Measurements from ENCODE around the gene SULT1A3.
"Not testable (repeated sequence)": the region's sequence is repeated elsewhere in the genome, so short reads cannot be mapped to it uniquely, and the experiment has no call there.

SULT1A3 gene

DNA sequence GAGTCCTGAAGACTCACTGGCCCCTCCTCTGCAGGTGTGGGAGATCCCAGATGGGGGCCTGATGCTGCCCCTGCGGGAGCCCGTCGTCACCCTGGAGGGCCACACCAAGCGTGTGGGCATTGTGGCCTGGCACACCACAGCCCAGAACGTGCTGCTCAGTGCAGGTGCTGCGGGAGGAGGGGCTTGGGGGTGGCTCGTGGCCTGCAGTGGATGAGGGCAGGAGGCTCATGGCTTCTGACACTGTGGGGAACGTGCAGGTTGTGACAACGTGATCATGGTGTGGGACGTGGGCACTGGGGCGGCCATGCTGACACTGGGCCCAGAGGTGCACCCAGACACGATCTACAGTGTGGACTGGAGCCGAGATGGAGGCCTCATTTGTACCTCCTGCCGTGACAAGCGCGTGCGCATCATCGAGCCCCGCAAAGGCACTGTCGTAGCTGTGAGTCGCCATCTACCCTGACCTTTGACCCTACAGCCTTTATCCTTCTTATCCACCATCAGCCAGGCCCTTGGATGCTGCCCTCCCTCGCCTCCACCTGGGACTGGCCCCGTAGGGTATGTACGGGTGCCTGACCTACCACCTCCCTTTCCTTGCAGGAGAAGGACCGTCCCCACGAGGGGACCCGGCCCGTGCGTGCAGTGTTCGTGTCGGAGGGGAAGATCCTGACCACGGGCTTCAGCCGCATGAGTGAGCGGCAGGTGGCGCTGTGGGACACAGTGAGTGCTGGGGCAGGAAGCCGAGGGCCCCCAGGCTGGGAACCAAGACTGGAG is 12.1 kb upstream of the SULT1A3 start:
- DNase-seq (ENCODE audit: low spot score) = peak; percentile 55

DNA sequence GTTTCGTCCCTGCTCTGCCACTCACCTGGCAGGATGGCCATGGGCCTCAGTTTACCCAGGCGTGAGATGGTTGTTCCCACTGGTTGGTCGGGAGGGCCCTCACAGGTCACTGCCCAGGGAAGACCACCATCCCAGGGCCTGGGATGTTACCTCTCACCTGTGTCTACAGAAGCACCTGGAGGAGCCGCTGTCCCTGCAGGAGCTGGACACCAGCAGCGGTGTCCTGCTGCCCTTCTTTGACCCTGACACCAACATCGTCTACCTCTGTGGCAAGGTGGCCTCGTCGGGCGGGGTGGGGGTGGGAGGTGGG is 11.5 kb upstream of the SULT1A3 start:
- DNase-seq (ENCODE audit: low spot score) = no peak

DNA sequence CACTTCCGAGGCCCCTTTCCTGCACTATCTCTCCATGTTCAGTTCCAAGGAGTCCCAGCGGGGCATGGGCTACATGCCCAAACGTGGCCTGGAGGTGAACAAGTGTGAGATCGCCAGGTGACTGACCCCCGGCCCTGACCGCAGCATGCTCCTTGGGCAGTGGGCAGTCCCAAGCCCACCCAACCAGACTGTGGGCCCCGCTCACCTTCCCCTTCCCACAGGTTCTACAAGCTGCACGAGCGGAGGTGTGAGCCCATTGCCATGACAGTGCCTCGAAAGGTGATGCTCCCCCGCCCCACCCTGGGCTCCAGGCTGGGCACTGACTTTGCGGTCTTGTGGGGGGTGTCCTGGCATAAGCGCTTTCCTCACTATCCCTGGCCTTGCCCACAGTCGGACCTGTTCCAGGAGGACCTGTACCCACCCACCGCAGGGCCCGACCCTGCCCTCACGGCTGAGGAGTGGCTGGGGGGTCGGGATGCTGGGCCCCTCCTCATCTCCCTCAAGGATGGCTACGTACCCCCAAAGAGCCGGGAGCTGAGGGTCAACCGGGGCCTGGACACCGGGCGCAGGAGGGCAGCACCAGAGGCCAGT is 11.0 kb upstream of the SULT1A3 start:
- DNase-seq (ENCODE audit: low spot score) = no peak

DNA sequence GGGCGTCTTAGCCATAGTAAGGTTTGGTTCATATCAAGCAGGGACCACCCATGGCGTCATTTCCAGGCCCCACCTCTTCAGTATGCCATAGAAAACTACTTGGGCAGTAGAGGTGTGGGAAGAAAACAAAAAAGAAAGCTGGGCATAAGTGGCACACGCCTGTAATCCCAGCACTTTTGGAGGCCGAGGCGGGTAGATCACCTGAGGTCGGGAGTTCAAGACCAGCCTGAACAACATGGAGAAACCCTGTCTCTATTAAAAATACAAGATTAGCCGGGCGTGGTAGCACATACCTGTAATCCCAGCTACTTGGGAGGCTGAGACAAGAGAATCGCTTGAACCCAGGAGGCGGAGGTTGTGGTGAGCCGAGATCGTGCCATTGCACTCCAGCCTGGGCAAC is 7.9 kb upstream of the SULT1A3 start:
- not testable (repeated sequence) for DNase-seq (ENCODE audit: low spot score)

DNA sequence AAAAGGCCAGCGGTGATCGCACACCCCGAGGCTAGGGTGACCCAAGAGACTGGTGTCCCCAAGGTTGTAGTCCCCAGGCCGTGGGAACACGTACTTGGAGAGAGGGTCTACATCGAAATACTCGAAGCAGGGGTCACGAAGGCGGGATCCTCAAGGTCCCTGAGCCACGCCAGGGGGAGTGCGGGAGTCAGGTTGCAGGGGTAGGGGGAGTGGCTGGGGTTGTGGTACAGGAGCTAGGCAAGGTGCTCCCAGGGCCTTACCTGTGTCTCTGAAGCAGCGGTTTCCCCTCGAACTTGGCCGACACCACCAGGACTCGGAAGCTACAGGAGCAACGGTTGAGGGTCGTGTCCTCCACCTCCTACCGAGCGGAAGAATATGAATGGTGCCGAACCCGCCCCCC is 6.0 kb upstream of the SULT1A3 start:
- DNase-seq (ENCODE audit: low spot score) = not testable (repeated sequence)

DNA sequence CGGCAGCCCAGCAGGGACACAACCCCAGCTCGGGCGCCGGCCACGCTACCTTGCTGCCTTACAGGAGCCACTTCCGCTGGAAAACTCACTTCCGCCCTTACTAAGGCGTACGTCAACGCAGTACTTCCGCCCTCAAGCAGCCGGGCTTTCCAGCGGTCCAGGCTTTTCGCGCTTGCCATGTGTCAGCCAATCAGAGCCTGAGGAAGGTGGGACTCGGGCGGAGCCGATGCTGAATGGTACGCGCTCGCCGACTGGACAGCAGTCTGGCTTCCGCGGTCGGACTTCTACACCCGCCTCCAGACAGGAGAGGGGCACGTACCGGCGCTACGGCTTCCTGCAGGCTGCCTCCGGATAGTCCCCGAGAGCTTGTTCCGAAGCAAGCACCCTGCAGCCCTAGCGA is 5.4 kb upstream of the SULT1A3 start, which contains the start of the genes BOLA2B and SLX1A:
BOLA2B (minus strand) TSS at position 52 of the 400 bp plus-strand sequence. CDS start 71 bp downstream, outside the sequence.
SLX1A (plus strand) TSS at position 261 of the 400 bp plus-strand sequence. CDS start 210 bp downstream, outside the sequence.
- DNase-seq (ENCODE audit: low spot score) = not testable (repeated sequence)

DNA sequence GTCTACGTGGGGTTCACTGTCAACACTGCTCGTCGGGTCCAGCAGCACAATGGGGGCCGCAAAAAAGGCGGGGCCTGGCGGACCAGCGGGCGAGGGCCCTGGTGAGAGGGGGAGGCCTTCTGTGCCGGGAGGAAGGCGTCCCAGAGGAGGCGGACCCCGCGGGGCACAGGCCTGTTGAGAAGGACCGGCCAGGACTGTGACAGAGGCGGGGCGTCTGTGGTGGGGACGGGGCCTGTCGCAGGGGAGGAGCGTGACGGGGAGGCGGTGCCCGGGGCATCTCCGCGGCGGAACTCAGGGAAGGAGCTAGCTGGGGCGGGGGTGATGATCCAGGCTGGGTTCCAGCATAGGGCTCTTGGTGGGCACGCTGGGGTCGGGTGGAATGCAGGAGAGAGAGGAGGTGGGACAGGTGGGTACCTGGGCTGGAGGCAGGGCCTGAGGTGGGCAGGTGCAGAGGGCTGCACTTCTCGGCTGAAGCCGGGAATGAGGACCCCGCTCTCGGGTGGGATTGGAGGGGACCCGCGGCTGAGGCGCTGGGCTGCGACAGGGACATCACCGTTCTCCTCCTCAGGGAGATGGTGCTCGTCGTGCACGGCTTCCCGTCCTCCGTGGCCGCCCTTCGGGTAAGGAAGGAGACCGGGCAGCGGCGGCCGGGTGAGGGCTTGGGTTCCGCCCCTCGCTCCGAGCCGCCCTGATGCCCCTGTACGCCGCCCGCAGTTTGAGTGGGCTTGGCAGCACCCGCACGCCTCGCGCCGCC is 4.7 kb upstream of the SULT1A3 start:
- DNase-seq (ENCODE audit: low spot score) = not testable (repeated sequence)

DNA sequence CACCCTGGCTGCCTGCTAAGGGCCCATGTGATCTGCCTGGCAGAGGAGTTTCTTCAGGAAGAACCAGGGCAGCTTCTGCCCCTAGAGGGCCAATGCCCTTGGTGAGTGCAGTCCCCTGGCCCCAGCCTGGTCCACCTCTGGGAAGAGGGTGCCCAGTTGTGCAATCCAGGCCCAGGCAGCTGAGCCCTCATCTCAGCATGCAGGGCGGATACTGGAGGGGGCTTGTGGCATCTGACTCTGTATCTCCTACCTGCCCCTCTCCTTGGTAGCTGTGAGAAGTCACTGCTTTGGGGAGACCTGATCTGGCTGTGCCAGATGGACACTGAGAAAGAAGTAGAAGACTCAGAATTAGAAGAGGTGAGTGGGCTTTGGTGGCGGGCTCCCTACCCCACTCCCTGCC is 2.1 kb upstream of the SULT1A3 start:
- DNase-seq (ENCODE audit: low spot score) = not testable (repeated sequence)

DNA sequence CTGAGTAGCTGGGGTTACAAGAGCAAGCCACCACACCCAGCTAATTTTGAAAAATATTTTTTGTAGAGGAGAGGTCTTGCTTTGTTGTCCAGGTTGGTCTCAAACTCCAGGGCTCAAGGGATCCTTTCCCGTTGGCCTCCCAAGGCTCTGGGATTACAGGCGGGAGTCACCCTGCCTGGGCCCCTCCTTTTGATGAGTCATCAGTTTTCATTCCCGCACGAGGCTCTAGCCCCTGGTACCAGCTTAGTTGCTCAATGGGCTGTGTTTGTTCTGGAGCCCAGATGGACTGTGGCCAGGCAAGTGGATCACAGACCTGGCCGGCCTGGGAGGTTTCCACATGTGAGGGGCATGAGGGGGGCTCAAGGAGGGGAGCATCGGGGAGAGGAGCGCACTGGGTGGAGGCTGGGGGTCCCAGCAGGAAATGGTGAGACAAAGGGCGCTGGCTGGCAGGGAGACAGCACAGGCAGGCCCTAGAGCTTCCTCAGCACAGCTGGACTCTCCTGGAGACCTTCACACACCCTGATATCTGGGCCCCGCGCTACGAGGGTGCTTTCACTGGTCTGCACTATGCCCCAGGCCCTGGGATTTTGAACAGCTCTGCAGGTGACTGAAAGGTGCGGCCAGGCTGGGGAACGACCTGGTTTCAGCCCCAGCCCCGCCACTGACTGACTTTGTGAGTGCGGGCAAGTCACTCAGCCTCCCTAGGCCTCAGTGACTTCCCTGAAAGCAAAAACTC is 721 bp downstream of the SULT1A3 start:
- not testable (repeated sequence) for DNase-seq (ENCODE audit: low spot score)

DNA sequence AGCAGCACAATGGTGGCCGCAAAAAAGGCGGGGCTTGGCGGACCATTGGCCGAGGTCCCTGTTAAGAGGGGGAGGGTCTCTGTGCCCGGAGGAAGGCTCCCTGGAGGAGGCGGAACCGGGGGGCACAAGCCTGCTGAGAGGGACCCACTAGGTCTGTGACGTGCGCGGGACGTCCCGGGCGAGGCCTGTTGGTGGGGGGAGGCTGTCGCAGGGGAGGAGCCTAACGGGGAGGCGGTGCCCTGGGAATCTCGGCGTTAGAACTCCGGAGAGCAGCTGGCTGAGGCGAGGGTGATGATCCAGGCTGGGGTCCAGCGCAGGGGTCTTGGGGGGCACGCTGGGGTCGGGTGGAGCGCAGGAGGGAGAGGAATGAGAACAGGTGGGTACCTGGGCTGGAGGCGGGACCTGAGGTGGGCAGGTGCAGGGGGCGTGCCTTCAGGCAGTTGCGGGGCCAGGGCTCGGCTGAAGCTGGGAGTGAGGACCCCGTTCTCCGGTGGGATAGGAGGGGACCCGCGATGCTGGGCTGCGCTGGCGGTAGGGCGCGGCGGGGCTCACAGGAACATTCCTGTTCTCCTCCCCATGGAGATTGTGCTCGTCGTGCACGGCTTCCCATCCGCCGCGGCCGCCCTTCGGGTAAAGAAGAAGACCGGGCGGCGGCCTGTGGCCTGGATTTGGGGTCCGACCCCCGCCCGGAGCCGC is 6.6 kb downstream of the SULT1A3 start:
- DNase-seq (ENCODE audit: low spot score) = not testable (repeated sequence)

DNA sequence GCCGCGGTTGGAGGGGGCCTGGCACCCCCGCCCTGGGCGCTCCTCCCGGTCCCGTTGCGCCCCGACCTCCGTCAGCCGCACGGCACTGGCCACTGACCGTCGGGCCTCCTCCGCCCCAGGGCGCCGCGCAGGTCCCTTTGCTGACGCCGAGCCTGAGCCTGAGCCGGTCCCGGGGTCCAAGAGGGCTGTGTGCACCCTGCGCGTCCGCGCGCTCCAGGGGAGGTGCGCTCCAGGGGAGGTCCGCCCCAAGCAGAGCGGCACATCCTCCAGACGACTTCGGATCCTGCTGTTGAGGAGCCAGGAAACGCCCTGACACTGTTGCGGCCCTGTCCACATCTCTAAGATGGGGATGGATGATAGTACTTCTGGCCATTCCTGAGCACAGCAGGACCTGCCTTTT is 7.2 kb downstream of the SULT1A3 start:
- not testable (repeated sequence) for DNase-seq (ENCODE audit: low spot score)

DNA sequence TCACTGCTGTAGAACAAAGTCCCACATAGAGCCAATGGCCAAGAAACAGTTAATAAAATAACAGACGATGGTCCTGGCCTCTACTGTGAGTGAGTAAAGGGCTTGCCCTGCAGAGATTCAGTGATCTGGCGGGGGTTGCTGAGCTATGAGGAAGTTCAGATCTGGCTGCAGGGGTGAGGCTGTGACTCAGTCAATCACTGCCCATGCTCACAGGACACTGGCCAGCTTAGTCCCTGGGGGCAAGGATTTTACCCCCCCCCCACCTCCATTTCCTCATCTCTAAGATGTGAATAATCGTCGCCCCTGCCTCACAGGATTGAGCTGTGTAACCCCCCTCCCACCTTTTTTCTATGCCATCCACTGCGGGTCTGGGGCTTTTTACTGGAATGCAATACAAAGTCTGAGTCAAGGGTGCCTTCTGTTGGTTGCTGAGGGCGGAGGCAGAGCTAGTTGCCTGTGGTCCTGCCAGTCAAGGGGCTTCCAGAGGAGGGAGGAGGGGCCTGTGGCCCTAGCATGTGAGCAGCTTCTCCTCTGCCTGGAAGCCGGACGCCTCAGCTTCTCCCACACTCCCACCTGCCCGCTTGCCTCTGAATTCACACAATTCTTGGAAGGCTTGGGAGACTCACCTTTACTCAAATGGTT is 8.1 kb downstream of the SULT1A3 start:
- DNase-seq (ENCODE audit: low spot score) = not testable (repeated sequence)

DNA sequence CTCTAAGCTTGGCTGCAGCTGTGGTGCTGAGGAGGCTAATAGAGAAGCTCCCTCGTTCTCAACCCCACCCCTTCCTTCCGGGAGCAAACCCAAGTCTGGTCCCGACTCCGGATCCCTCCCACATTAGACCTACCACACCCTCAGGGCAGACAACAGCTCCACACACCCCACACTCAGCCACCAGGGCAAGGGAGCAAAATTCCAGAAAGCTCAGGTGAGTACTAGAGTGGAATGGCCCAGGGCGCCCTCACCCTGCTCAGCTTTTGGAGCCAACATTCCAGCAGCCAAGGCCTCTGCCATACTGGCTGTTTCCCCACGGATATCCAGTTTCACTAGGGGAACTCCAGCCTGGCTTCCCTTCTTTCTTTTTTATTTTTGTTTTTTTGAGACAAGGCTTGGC is 10.0 kb downstream of the SULT1A3 start:
- DNase-seq (ENCODE audit: low spot score) = not testable (repeated sequence)

DNA sequence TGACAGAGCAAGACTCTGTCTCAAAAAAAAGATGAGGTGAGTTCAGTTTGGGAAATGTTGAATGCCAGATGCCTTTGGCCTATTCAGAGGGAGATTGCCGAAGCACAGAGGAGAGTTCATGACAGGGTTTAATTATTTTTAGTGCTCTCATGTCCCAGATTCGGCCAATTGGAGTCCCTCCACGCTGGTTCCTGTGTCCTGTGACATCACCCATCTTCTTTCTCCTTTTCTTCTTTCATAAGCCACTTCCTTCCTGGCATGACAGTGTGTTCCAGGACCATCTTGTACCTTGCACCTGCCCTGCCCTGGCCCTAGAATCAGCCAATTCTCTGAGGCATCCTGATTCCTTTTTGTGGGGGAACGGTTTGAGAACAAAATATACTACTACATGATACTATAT is 12.4 kb downstream of the SULT1A3 start:
- DNase-seq (ENCODE audit: low spot score) = not testable (repeated sequence)

DNA sequence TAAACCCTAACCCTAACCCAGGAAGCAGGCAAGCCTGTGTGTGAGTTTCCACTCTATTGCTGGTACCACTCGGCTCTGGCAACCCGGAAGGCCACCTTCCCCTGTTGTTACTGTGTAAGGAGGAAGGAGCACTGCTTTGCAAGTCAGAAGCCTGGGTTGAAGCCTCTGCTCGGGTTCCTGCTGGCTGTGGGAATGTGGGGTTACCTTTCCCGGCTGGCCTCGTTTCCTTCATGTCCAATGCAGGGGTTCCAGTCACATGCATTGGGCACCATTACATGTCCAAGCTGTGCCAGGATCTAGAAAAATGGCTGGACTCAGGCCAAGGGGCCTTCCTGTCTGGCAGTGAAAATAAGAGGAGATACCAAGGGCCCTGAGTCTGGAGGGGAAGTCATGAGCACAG is 18.0 kb downstream of the SULT1A3 start:
- DNase-seq (ENCODE audit: low spot score) = not testable (repeated sequence)

DNA sequence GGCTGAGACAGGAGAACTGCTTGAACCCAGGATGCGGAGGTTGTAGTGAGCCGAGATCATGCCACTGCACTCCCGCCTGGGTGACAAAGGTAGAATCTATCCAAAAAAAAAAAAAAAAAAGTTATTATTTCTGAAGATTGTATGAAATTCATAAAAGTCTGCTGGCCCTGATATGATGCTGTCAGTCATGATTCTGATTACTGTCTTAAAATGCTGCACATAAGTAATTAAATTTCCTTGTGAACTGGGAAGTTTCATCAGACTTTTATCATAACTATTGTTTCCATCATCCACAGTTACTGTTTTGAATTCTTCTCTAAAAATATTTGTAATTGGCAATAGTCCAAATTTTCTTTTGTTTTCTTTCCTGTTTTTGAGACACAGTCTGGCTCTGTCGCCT is 49.3 kb downstream of the SULT1A3 start, which contains the start of gene NPIPB13:
NPIPB13 (minus strand) TSS at position 101 of the 400 bp plus-strand sequence. CDS start 2,906 bp downstream, outside the sequence.
- not testable (repeated sequence) for DNase-seq (ENCODE audit: low spot score)
